K562 (cell line): ENCODE measurements around the gene GGT5.

ENCODE experiments used
- EP300 ChIP-seq: IDR thresholded peaks from 2 replicates; pipeline ENCODE4 v1.6.1; 2012; ENCODE audit warnings: low read length, improper control_type of control experiment
- HDAC1 ChIP-seq, 2 experiments: fragments of 450-650 bp; IDR thresholded peaks; 2 replicates each; pipeline ENCODE4 v1.6.1; 2016 to 2017; ENCODE audit warnings: inconsistent platforms in 1 of 2, mild to moderate bottlenecking in 1 of 2, moderate library complexity in 1 of 2
- TEAD2 ChIP-seq: fragments of 450-650 bp; IDR thresholded peaks from 2 replicates; pipeline ENCODE4 v1.6.1; 2016; ENCODE audit warnings: missing genetic modification characterization, control low read depth, missing compliant biosample characterization
- ZNF274 ChIP-seq: IDR thresholded peaks from 2 replicates; pipeline ENCODE4 v1.6.1; 2011; ENCODE audit warnings: low read depth, mild to moderate bottlenecking, low read length, moderate library complexity, borderline replicate concordance
- ZNF644 ChIP-seq: fragments of 200-800 bp; sonication (Bioruptor generic); IDR thresholded peaks from 2 replicates; pipeline ENCODE4 v1.6.1; 2016; ENCODE audit warnings: low read depth, missing genetic modification characterization, missing compliant biosample characterization
- TF ChIP-seq, protein P1 (sequence below): fragments of 200-800 bp; sonication (Bioruptor generic); IDR thresholded peaks from 2 replicates; pipeline ENCODE4 v1.6.1; 2017; ENCODE audit warnings: missing genetic modification characterization, missing compliant biosample characterization
- TF ChIP-seq, protein P2 (sequence below), 3 experiments: IDR thresholded peaks in 2 of 3; conservative IDR thresholded peaks in 1 of 3; 2 replicates each; pipeline ENCODE4 v1.5.1; 2011 to 2012; ENCODE audit warnings: low read length in 3 of 3, mild to moderate bottlenecking in 3 of 3, control low read depth in 2 of 3, improper control_type of control experiment in 1 of 3, inconsistent platforms in 1 of 3, low read depth in 1 of 3, mixed read lengths in 1 of 3, moderate library complexity in 1 of 3; ENCODE audit not compliant: insufficient read depth in 2 of 3

DNA sequence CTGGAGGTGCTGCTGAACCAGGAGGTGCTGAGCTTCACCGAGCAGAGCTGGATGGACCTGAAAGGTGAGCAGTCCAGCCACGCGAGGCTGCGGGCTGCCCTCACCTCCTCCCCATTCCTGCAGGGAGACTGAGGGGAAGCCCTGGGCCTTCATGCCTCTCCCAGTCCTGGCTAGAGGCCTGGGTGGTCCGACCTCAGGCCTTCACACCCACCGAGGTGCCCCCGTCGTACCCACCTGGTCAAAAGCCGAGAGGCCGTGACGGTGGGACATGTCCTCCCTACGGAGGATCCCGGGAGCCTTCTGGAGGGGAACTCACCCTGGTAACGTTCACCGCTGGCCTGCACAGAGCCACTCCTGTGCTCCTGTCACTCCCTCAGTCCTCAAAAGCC is 58.5 kb downstream of the GGT5 start:
- TF ChIP-seq, protein P1, sequence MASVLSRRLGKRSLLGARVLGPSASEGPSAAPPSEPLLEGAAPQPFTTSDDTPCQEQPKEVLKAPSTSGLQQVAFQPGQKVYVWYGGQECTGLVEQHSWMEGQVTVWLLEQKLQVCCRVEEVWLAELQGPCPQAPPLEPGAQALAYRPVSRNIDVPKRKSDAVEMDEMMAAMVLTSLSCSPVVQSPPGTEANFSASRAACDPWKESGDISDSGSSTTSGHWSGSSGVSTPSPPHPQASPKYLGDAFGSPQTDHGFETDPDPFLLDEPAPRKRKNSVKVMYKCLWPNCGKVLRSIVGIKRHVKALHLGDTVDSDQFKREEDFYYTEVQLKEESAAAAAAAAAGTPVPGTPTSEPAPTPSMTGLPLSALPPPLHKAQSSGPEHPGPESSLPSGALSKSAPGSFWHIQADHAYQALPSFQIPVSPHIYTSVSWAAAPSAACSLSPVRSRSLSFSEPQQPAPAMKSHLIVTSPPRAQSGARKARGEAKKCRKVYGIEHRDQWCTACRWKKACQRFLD (CRISPR knock-in tag): no peak
- TF ChIP-seq ZNF644 (tag): no peak
- TF ChIP-seq, protein P2, sequence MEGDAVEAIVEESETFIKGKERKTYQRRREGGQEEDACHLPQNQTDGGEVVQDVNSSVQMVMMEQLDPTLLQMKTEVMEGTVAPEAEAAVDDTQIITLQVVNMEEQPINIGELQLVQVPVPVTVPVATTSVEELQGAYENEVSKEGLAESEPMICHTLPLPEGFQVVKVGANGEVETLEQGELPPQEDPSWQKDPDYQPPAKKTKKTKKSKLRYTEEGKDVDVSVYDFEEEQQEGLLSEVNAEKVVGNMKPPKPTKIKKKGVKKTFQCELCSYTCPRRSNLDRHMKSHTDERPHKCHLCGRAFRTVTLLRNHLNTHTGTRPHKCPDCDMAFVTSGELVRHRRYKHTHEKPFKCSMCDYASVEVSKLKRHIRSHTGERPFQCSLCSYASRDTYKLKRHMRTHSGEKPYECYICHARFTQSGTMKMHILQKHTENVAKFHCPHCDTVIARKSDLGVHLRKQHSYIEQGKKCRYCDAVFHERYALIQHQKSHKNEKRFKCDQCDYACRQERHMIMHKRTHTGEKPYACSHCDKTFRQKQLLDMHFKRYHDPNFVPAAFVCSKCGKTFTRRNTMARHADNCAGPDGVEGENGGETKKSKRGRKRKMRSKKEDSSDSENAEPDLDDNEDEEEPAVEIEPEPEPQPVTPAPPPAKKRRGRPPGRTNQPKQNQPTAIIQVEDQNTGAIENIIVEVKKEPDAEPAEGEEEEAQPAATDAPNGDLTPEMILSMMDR (IDR thresholded peaks at IDR 0.05 in 2 of 3, conservative IDR thresholded peaks at IDR 0.05 in 1 of 3; ENCODE audit: insufficient read depth in 2 of 3, low read depth in 1 of 3, low read length in 3 of 3): no peak
- no peak for TF ChIP-seq TEAD2
- no peak for TF ChIP-seq HDAC1 (IDR thresholded peaks at IDR 0.05)
- TF ChIP-seq ZNF274: no peak
- no peak for TF ChIP-seq EP300
